Measurements from ENCODE around the gene TIGD7.
A peak's percentile ranks its signal among the peaks of the same experiment; 100 is the strongest.
"Not testable (repeated sequence)": the region's sequence is repeated elsewhere in the genome, so short reads cannot be mapped to it uniquely, and the experiment has no call there.

The TIGD7 gene

GRCh38 chr16:3282103-3282729 lies 23.0 kb downstream of the TIGD7 start:
- DNase-seq = no peak

- DNase-seq = no peak
These were observed 23.9 kb downstream of the TIGD7 start for GRCh38 chr16:3281222-3281820.

DNA sequence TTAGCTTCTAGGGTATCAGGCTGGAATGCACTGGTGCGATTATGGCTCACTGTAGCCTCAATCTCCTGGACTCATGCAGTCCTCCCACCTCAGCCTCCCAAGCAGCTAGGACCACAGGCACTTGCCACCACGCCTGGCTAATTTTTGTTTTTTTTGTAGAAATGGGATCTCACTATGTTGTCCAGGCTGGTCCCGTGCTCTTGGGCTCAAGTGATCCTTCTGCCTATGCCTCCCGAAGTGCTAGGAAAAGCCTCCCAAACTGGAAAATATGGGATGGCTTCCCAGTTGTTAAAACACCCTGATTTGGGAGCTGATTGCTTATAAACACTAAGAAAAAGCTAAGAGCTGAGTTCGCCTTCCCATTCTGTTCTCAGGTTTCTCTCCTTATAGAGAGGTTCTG lies 28.6 kb downstream of the TIGD7 start:
- no peak for DNase-seq

DNA sequence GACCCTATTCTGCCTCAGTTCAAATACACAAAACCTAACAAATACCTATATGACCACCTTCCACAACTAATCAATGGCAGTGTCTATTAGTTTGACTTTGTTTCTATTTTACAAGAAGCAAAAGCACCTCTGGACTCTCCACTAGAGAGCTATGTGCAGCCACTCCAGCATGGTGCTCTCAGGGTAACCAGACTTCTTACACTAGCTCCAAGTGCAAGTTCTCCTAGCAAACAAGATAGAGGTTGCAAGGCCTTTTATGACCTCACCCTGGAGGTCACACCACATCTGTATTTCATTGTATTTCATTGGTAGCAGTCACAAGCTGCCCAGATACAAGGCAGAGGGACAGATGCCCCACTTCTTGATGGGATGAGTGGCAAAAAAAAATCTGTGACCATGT lies 30.3 kb downstream of the TIGD7 start:
- DNase-seq = no peak

DNA sequence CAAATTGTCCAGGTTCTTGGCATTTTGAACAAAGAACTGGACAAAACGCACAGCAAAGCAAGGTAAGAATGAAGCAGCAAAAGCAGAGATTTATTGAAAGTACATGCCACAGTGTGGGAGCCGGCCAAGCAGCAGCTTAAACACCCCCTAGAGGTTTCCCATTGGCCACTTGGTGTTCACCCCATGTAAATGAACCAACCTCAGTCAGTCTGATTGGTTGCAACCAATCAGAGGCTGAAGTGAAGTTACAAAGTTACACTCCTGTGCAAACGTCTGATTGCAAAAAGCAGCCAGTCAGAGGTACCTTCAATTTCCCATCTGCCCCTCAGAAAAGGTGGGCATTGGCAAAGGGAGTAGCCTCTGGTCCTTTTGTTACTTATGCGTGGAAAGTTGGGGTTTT lies 30.7 kb downstream of the TIGD7 start:
- no peak for DNase-seq

- DNase-seq = not testable (repeated sequence)
These were observed 33.9 kb downstream of the TIGD7 start for GRCh38 chr16:3271281-3271680.

- not testable (repeated sequence) for DNase-seq
These were observed 34.5 kb downstream of the TIGD7 start for GRCh38 chr16:3270718-3271117.

GRCh38 chr16:3268294-3268693 lies 36.9 kb downstream of the TIGD7 start:
- DNase-seq = no peak

GRCh38 chr16:3266873-3267537 lies 38.2 kb downstream of the TIGD7 start:
- no peak for DNase-seq

DNA sequence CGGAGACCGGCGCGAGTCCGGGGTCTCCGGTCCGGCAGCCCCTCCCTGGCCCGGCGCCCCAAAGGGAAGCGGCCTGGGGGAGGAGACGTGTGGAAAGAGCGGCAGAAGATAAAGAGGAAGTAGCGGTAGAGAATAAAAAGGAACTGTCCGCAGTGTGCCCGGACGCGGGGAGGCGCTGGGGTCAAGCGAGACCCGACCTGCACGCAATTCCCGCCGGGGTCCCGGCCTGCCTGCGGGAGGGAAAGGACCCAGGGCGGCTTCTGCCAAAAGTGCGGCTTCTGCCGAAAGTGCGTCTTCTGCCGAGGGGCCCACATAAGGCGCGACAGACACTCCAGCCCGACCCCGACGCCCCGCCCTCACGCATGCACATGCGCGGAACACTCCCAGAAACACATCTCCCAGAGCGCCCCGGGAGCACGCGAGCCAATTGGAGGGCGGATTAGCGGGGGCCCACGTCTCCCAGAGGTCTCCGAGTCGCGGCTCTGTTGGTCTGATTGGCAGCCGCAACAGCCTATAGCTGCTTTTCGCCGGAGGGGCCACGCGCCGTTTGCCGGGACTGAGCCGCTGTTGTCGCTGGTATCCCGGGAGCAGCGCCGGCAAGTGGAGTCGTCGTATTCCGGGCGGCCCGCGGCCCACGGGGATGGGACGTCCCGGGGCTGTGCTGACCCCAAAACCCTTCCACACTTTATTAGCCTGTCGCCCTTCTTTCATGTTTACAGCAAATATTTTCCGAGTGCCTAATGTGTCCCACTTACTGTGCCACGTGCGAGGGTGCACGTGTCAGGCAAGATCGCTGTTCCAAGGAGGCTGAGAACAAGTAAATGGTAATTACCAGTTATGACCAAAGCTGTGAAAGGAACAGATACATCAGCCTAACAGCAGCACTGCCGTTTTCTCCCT lies 40.8 kb downstream of the TIGD7 start:
- peak; percentile 98 to 99 for DNase-seq

- no peak for DNase-seq
These were observed 42.7 kb downstream of the TIGD7 start for GRCh38 chr16:3262517-3262916.

DNA sequence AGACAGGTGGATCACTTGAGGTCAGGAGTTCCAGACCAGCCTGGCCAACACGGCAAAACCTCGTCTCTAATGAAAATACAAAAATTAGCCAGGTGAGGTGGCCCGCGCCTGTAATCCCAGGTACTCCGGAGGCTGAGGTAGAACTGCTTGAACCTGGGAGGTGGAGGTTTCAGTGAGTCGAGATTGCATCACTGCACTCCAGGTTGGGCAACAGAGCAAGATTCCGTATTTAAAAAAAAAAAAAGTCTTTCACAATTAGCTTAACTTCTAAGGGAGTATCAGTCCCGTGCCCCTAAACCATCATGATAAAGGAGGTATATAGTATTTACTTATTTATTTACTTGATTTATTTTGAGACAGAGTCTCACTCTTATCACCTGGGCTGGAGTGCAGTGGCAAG lies 45.4 kb downstream of the TIGD7 start:
- DNase-seq = no peak

DNA sequence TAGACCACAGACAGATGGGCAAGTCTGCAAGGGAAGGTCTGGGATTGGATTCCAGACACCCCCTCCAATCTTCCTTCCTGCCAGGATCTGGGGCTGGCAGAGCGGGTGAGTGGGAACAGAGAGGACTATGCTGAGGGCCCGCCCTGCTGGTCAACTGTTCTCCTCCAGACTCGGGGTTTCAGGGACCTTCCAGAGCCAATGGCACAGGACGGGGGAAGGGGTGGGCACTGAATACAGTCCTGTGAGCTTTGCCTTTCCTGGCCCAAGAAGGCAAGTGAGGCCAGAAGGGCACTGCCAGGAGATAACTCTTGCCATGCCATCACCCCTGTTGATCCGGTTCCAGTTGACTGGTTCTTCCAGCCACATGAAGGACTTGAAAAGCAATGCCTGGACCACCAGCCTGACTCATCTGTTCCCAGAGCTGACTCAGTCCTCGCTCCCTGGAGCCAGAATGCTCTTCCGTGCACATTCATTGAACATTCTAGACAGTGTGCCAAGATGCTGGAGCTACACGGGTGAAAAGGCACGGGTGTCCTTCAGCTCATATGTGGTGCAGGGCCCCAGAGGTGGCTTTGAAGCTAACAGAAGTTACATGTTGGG lies 48.3 kb downstream of the TIGD7 start:
- no peak for DNase-seq

DNA sequence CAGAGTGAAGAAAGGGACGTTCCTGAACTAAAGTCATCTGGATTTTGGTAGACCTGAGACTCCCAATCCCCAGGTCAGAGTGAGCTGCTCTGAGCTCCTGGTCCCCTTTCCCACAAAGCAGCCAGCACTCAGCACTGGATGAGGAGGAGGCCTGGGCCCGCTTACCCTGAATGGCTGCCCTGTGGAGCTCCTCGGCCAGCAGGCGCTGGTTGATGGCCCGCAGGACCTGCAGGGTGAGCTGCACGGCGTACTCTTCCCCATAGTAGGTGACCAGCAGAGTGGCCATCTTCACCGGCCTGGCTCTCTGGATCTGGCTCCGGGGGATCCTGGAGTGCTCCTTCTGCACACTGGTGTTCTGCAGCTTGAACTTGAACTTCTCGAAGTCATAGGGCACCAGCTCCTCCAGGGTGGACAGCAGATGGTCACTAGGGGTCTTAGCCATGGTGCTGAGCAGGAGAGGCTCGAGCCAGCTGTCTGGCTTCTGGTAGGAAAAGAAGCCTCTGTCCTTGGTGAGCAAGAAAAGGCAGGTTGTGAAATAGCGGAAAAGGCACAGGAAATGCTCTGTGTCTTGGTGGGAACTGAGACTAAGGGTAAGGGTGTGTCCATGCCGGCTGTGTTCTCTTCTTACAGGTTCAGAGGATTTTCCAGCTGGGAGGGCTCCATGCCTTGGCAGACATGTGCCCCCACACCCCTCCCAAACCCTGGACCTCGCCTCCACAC lies 48.9 kb downstream of the TIGD7 start, which contains the start of gene MEFV:
MEFV (minus strand) TSS at position 488 of the 720 bp plus-strand sequence; CDS start at position 442, 46 bp downstream.
- no peak for DNase-seq

DNA sequence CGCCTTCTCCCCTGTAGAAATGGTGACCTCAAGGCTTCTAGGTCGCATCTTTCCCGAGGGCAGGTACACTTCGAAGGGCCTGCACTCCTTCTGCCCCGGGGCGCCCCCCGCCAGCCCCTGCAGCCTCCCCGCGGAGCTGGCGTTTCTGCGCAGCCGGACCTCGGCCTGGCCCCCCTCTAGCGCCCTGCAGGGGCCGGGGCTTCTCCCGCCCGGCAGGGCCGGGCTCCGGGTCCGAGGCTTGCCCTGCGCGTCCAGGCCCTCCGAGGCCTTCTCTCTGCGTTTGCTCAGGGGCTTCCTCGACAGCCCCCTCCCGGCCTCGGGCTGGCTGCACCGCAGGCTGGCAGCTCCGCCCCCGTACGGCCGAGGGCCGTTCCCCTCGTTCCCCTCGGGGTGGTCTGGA lies 50.9 kb downstream of the TIGD7 start:
- DNase-seq = no peak

GRCh38 chr16:3252967-3253366 lies 52.3 kb downstream of the TIGD7 start:
- DNase-seq = no peak

- no peak for DNase-seq
These were observed 55.8 kb downstream of the TIGD7 start for GRCh38 chr16:3249451-3249850.

GRCh38 chr16:3249020-3249419 lies 56.2 kb downstream of the TIGD7 start:
- DNase-seq = no peak

All from stimulated activated CD4-positive, alpha-beta T cell treated with anti-CD3 and anti-CD28 coated beads, Interleukin-2, amount 100 ng/mL, for 24 hours (primary cell).